GM18907 (cell line): ENCODE data around the gene OR2B2.

Experiments
- ATAC-seq: cut with Tn5 transposase; IDR thresholded peaks from one replicate; pipeline ENCODE4 v1.9.1; 2021; ENCODE audit warnings: mild to moderate bottlenecking, moderate library complexity; ENCODE audit not compliant: unreplicated experiment

Gene OR2B2

DNA sequence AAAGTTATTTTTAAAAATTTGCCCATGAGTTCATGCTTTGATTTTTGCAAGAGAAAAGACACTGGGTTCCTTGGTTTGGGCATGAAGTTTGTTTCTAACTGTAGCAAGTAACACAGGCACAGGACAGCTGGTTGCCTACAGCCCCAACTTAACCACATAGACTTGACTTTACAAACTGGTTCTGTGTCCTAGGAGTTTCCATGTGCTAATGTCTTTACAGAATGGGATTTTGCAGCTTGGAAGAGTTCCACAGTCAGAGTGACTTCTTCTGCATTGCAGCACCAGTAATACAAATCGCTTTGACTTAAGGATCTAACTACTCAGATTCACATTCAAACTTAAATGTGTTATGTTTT lies 44.3 kb downstream of the OR2B2 start:
- no peak for ATAC-seq

DNA sequence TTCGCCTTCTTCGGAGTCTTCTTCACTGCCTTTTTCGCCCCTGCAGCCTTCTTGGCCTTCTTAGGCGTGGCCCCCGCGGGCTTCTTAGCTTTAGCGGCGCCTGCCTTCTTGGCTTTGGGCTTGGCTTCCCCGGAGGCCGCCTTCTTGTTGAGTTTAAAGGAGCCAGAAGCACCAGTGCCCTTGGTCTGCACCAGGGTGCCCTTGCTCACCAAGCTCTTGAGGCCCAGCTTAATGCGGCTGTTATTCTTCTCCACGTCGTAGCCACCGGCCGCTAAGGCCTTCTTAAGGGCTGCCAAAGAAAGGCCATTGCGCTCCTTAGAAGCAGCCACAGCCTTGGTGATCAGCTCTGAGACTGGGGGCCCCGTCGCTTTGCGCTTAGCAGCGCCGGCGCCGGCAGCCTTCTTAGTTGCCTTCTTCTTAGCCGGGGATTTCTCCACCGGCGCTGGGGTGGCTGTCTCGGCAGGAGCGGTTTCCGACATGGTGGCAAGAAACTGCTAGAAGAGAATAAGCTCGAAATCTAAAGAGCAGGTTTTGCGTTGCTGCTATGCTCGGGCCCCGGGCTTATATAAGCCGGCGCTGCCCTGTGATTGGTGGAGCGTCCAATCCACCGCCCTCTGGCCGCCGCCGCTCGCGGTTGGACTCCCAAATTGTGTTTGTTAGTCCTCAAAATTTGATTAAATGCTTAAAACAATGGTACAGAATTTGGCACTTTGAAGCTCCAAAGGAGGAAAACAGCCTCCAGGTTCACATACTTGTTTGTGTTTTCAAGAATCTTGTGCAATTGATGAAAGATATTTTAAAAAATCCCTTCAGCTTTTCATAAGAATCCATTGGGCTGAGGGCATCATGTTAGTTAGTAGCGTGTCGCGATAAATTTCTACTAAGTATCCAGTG lies 44.9 kb downstream of the OR2B2 start:
- ATAC-seq = peak; percentile 28

DNA sequence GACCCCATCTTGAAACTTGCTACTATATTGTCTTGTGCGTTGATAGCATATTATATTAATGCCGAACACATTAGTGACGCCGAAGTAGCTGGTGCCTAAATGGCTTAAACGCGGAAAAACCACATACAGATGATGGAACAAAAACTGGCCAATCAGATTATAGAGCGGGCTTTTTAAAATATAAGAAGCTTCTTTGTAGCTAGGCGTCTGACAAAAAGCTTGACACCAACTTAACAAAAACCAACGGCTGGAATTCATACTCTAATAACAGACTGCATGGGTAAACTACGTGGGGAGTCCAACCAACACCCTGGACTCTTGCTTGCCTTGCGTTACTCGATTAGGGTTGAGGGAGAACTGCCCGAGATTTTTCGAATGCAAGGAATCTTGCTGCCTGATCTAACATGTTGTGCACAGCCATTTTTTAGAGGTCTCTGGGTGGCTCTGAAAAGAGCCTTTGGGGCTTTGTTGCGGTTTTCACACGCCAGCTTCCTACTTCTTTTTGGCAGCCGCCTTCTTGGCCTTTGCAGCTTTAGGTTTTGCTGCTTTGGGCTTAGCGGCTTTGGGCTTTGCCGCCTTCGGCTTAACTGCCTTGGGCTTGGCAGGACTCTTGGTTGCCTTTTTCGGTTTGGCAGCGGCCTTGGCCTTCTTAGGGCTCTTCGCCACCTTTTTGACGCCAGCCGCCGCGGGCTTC lies 45.7 kb downstream of the OR2B2 start:
- peak; percentile 14 for ATAC-seq

DNA sequence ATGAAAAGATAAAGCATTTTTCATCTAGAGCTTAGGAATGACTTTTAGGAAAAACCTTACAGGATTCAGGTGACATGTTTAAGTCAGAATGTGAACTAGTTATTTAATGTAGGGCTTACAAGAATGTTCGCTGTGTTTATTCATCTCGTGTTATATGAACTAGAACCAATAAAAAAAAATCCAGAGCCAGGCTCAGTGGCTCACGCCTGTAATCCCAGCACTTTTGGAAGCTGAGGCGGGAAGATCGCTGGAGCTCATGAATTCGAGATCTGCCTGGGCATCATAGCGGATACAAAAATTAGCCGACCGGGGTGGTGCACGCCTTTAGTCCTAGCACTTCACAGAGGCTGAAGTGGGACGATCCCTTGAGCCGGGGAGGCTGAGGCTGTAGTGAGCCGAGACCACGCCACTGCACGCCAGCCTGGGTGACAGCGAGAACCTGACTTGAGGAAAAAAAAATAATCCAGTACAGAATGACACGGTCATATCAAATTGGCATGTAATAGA lies 46.3 kb downstream of the OR2B2 start:
- peak; percentile 5 for ATAC-seq

DNA sequence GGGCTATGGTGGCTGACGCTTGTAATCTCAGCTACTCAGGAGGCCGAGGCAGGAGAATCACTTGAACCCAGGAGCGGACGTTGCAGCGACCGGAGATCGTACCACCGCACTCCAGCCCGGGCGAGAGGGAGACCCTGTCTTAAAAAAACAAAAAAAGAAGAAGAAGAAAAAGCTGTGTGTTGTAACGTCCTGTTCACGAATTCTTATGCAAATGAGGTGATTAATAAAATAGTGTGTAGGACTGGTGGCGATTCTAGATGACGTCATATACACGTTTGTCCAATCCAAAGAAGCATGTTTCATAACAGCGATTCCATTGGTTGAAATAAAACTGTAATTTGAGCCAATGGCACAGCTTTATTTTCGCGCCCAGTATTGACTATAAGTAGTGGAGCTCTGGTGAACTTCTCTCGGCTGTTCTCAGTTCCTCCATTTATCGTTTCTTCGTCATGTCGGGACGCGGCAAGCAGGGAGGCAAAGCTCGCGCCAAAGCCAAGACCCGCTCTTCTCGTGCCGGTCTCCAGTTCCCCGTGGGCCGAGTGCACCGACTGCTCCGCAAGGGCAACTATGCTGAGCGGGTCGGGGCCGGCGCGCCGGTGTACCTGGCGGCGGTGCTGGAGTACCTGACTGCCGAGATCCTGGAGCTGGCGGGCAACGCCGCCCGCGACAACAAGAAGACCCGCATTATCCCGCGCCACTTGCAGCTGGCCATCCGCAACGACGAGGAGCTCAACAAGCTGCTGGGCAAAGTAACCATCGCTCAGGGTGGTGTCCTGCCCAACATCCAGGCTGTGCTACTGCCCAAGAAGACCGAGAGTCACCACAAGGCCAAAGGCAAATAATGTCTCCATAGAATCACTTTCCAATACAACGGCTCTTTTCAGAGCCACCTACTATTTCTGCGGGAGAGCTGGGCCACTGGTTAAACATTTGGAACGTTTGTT lies 47.0 kb downstream of the OR2B2 start:
- ATAC-seq = peak; percentile 72

DNA sequence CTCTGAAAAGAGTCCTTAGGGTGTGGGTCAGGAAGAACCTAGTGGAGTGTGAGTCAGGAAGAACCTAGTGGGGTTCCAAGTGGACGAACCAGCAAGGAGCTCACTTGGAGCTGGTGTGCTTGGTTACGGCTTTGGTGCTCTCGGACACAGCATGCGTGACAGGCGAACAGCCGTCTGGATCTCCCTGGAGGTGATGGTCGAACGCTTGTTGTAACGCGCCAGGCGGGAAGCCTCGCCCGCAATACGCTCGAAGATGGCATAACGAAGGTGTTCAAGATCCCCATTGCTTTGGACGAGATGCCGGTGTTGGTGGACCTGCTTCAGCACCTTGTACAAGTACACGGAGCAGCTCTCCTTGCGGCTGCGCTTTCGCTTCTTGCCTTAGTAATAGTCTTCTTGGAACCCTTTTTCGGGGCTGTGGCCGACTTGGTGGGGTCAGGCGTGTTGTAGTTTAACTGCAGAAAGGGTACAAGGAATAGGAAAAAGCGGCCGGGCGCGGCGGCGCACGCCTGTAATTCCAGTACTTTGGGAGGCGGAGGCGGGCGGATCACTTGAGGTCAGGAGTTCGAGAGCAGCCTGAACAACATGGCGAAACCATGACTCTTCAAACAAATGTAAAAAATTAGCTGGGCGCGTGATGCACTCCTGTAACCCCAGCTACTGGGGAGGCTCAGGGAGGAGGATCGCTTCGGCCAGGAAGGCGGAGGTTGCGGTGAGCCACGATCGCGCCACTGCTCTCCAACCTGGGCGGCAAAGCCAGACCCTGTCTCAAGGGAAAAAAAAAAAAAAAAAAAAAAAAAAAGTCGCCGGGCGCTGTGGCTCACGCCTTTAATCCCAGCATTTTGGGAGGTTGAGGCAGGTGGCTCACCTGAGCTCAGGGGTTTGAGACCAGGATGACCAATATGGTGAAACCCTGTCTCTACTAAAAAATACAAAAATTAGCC lies 48.0 kb downstream of the OR2B2 start:
- no peak for ATAC-seq

DNA sequence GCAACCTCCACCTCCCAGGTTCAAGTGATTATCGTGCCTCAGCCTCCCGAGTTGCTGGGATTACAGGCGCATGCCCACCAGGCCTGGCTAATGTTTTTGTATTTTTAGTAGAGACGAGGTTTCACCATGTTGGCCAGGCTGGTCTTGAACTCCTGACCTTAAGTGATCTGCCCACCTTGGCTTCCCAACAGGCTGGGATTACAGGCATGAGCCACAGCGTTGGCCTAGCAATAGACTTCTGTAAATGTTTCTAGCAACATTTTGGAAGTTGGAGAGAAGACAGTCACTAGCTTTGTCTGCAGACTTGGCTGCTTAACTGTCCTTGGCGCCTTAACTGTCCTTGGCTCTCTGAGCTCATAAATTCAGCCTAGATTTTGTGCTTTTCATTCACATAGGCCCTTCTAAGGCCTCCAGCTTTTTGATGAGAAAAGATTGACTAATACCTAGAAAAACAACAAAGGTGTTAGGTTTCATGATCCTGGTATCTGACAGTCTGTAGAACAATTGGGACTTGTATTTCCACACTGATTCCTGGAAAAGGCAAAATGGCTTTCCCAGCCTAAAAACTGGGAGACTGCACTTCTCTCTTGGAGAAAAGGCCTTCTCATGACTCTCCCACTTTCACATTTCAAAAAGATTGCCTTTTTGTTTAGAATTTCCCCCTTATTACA lies 49.7 kb downstream of the OR2B2 start:
- no peak for ATAC-seq

DNA sequence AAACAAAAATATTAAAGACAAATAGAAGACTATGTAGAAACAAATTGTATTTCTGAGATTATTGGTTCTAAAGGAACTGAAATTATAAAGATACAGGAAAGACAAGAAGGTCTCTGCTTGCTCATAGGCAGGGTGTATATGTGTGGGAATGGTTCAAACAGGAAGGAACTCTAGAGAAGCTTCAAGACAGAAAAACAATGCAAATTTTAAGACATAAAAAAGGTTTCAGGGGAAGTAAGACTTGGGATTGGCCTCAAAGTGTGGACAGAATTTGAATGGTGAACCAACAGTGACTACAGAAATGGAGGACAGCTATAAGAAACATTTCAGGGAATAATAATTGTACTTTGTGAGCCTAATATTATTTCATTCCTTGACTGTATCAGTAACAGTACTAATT lies 50.3 kb downstream of the OR2B2 start:
- ATAC-seq = no peak

DNA sequence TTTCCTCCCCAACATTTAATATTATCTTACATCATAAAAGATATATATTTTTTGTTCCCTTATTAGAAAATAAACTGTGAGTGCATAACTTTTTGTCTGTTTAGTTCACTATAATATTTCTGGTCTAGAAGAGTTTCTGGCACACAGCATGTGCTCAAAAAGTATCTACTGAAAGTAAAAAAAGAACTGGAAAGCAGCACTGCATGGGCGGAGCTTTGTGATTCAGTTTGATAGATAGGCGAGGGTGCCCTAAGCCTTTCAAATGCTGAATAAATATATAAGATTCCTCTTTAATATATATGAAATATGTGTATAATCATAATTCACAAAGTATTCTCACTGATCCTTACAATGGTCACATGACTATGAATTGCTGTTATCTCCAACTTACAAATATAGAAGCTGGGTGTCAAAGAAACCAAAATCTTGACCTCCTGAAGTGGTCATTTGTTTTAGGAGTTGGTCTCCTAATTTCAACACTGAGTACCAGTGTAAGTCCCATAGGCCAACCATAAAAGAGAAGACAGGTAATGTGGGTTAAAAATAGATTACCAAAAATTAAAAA lies 50.8 kb downstream of the OR2B2 start:
- ATAC-seq = no peak
